Measurements from ENCODE around the gene ZFC3H1. TPM values are rescaled to one million over a fixed set of nuclear protein-coding genes. Genes with fewer than 3 reads are reported as not detected.

ZFC3H1 gene
- total RNA-seq, 1 experiment from 2014 or later = 53.4 TPM

DNA sequence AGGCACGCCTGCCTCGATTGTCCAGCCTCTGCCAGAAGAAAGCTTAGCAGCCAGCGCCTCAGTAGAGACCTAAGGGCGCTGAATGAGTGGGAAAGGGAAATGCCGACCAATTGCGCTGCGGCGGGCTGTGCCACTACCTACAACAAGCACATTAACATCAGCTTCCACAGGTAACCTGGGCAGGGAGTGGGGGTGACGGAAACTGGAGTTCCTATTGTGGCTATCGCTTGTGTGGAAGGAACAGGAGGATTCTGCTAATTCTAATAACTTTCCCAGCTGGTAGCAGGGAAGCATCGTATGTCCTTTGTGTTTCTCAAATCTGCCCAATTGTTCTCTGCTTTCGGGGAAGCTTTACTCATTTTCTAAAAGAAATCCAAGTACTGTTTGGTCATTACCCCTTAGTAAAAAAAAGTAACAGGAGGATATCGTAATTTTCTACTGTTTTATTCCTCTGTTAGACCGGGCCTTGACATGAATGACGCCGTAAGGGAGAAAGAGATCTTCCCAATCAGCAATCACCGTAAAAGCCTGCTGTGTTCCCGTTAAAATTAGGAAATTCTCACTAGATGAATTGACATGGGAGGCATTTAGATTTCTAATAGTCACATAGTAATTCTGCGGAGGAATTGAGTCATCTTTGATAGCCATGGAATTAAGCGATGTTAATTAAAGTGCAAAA lies 902 bp upstream of the ZFC3H1 start:
- ChIA-PET CTCF (interaction anchor here (0.5 to 1.4 kb wide), 4 partner anchors 28 to 1847 kb away, joined by 3 to 5 read pairs (median 3); partner anchors contain the start of gene RAB21), POLR2A (ENCODE audit: unreplicated experiment) (interaction anchor here (0.5 to 2.2 kb wide), 6 partner anchors 21 to 573 kb away, joined by 3 to 11 read pairs (median 5); partner anchors contain the start of genes RAB21 and TMEM19)
- Histone ChIP-seq H3K4me3 (peak overlapping the region; percentile 70), H3K27me3 (ENCODE audit: insufficient read depth, low read depth) (no peaks in the 10 kb centered on the region), H3F3A (ENCODE audit: insufficient read depth, low read depth) (peaks cover 17% of the 10 kb centered on the region), H3K9me3 (ENCODE audit: insufficient read depth, low read depth) (no peaks in the 10 kb centered on the region), H3K4me1 (replicated peaks; ENCODE audit: insufficient read depth) (peaks cover 16% of the 10 kb centered on the region), H3K27ac (peak overlapping the region; percentile 94), H2AFZ (peak overlapping the region; percentile 79), H4K20me1 (ENCODE audit: insufficient read depth) (peaks cover 19% of the 10 kb centered on the region), H3K9me2 (ENCODE audit: insufficient read depth) (no peaks in the 10 kb centered on the region), H3K36me3 (ENCODE audit: low read depth) (peaks cover 9% of the 10 kb centered on the region; the same call in 1 of the 2 replicates), H3K4me2 (peak overlapping the region; percentile 95), H3K79me2 (ENCODE audit: low read depth) (peaks cover 69% of the 10 kb centered on the region)
- no peak for DNase-seq
- intact Hi-C loops (cut with micrococcal nuclease; ENCODE audit: unreplicated experiment) = loop anchor here (1.0 to 5.0 kb wide), 3 partner anchors 22 to 173 kb away; partner anchors contain the start of genes TBC1D15 and TMEM19
- BruUV-seq (replicated peaks) = TSS peak; percentile 64
- no peak for TF ChIP-seq EZH2 (IDR thresholded peaks at IDR 0.05; ENCODE audit: low read depth)
- TF ChIP-seq, protein P1, sequence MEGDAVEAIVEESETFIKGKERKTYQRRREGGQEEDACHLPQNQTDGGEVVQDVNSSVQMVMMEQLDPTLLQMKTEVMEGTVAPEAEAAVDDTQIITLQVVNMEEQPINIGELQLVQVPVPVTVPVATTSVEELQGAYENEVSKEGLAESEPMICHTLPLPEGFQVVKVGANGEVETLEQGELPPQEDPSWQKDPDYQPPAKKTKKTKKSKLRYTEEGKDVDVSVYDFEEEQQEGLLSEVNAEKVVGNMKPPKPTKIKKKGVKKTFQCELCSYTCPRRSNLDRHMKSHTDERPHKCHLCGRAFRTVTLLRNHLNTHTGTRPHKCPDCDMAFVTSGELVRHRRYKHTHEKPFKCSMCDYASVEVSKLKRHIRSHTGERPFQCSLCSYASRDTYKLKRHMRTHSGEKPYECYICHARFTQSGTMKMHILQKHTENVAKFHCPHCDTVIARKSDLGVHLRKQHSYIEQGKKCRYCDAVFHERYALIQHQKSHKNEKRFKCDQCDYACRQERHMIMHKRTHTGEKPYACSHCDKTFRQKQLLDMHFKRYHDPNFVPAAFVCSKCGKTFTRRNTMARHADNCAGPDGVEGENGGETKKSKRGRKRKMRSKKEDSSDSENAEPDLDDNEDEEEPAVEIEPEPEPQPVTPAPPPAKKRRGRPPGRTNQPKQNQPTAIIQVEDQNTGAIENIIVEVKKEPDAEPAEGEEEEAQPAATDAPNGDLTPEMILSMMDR (conservative IDR thresholded peaks at IDR 0.05) = no peak

DNA sequence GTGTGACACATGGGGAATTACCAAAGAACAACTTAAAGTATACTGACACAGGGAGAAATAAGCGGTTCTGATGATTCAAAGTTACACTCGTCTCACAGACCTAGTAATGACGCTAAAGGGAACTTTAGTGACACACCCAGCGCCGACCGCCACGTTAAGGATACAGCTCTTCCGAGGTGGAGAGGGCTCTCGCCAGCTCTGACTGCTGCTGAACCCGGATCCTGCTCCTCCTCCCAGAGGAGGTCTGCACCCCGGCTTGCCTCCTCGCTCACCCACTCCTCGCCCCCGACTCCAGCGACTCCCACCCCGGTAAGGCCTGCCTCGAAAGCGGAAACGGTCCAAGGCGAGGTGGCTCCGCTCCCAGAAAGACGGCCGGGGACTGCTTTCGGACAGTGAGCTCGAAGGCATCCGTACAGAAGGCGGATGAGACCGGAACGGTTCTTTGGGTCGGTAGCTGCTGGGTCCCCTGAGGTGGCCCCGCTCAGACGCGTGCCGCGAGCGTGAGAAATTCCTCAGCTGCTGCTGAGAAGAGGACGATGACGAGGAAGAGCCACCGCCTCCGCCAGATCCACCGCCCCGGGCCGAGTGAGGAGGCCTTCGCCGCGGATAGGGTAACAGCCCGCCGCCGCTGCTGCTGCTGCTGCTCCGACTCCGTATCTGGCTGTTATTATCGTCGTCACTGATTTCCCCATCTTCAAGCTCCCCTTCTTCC lies 643 bp downstream of the ZFC3H1 start:
- peak overlapping the region; percentile 79 for H2AFZ ChIP-seq
- POLR2A ChIA-PET (ENCODE audit: unreplicated experiment) = interaction anchor here (0.6 to 2.2 kb wide), 2 partner anchors 22 to 126 kb away, joined by 11 read pairs; partner anchors contain the start of gene TMEM19
- TF ChIP-seq EZH2 (IDR thresholded peaks at IDR 0.05; ENCODE audit: low read depth) = no peak
- TF ChIP-seq, protein P1 (conservative IDR thresholded peaks at IDR 0.05) = no peak
- intact Hi-C loops (cut with micrococcal nuclease; ENCODE audit: unreplicated experiment) = loop anchor here (2.0 to 5.0 kb wide), 2 partner anchors 92 to 174 kb away; partner anchors contain the start of genes RAB21 and TBC1D15
- peaks cover 17% of the 10 kb centered on the region for H3F3A ChIP-seq (ENCODE audit: insufficient read depth, low read depth)
- peaks cover 77% of the 10 kb centered on the region for H3K79me2 ChIP-seq (ENCODE audit: low read depth)
- BruUV-seq (replicated peaks) = TSS peak; percentile 62
- peak overlapping the region; percentile 81 for H3K4me2 ChIP-seq
- H3K4me1 ChIP-seq (replicated peaks; ENCODE audit: insufficient read depth) = peaks cover 16% of the 10 kb centered on the region
- CTCF ChIA-PET = interaction anchor here (0.7 to 1.5 kb wide), 3 partner anchors 26 to 84 kb away, joined by 3 to 5 read pairs (median 5); no protein-coding TSS in a partner anchor
- H3K9me2 ChIP-seq (ENCODE audit: insufficient read depth) = no peaks in the 10 kb centered on the region
- peak overlapping the region; percentile 70 for H3K4me3 ChIP-seq
- peak overlapping the region; percentile 94 for H3K27ac ChIP-seq
- peaks cover 22% of the 10 kb centered on the region; the same call in 1 of the 2 replicates for H3K36me3 ChIP-seq (ENCODE audit: low read depth)
- no peaks in the 10 kb centered on the region for H3K9me3 ChIP-seq (ENCODE audit: insufficient read depth, low read depth)
- H4K20me1 ChIP-seq (ENCODE audit: insufficient read depth) = peaks cover 19% of the 10 kb centered on the region
- DNase-seq = peak; percentile 46 to 53
- H3K27me3 ChIP-seq (ENCODE audit: insufficient read depth, low read depth) = no peaks in the 10 kb centered on the region

DNA sequence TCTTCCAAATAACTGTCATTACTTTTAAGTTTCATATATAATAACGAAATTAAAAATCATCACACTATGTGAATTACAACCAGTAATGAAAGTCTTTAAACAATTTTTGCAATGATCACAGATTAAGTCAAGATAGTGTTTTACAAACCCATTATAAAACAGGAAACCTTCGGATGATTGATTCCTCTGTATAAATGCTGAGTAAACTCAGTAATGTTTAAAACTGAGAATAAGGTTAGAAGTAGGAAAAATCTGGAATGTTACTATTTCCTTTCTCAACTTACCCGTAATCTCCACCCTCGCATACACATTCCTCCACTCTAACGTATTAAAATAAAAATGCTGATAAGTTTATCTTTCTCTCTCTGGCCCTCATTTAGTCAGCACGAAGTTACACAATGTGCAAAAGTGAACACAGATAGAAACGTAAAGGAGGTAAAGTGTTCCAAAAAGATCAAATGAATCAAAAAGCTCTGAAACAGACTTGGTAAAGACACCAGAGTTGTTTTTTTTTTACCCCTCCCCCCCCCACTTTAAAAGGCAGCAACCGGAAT lies 1.6 kb downstream of the ZFC3H1 start:
- Histone ChIP-seq H3K79me2 (ENCODE audit: low read depth) (peaks cover 78% of the 10 kb centered on the region), H3K27ac (peak overlapping the region; percentile 94; the same call in 1 of the 2 replicates), H3K9me3 (ENCODE audit: insufficient read depth, low read depth) (no peaks in the 10 kb centered on the region), H4K20me1 (ENCODE audit: insufficient read depth) (peaks cover 19% of the 10 kb centered on the region), H2AFZ (no peak overlapping the region), H3K27me3 (ENCODE audit: insufficient read depth, low read depth) (no peaks in the 10 kb centered on the region), H3K4me2 (peak overlapping the region; percentile 81), H3K9me2 (ENCODE audit: insufficient read depth) (no peaks in the 10 kb centered on the region), H3K4me3 (peak overlapping the region; percentile 70), H3K36me3 (ENCODE audit: low read depth) (peaks cover 30% of the 10 kb centered on the region), H3F3A (ENCODE audit: insufficient read depth, low read depth) (peaks cover 17% of the 10 kb centered on the region), H3K4me1 (replicated peaks; ENCODE audit: insufficient read depth) (peaks cover 16% of the 10 kb centered on the region)
- BruUV-seq (replicated peaks) = no TSS peak
- intact Hi-C loops (cut with micrococcal nuclease; ENCODE audit: unreplicated experiment) = loop anchor here (2.0 to 5.0 kb wide), 2 partner anchors 93 to 175 kb away; partner anchors contain the start of genes RAB21 and TBC1D15
- ChIA-PET POLR2A (ENCODE audit: unreplicated experiment) (interaction anchor here (0.6 kb wide), 1 partner anchor 125 kb away, joined by 11 read pairs; no protein-coding TSS in a partner anchor), CTCF (interaction anchor here (1.5 kb wide), 1 partner anchor 85 kb away, joined by 5 read pairs; no protein-coding TSS in a partner anchor)
- no peak for TF ChIP-seq EZH2 (IDR thresholded peaks at IDR 0.05; ENCODE audit: low read depth)
- TF ChIP-seq, protein P1 (conservative IDR thresholded peaks at IDR 0.05) = no peak
- DNase-seq = no peak
